Mononuclear cell (primary cell): ENCODE results near the gene SIGLEC15. TPM values are rescaled to one million over a fixed set of nuclear protein-coding genes. Genes with fewer than 3 reads are reported as not detected.
"Not testable (repeated sequence)": the region's sequence is repeated elsewhere in the genome, so short reads cannot be mapped to it uniquely, and the experiment has no call there.

Experiments
- H3K27me3 ChIP-seq: 2 replicates; pipeline ENCODE4 v1.6.0; 2011; ENCODE audit warnings: low read length, control low read depth; ENCODE audit not compliant: insufficient read depth
- H3K4me1 ChIP-seq: 2 replicates; pipeline ENCODE4 v1.5.1; 2011; ENCODE audit warnings: mild to moderate bottlenecking, low read length, control low read depth; ENCODE audit not compliant: insufficient read depth
- H3K4me3 ChIP-seq: 2 replicates; pipeline ENCODE4 v1.5.1; 2011; ENCODE audit warnings: mild to moderate bottlenecking, low read length, moderate library complexity
- H3K9me3 ChIP-seq: 2 replicates; pipeline ENCODE4 v1.5.1; 2011; ENCODE audit warnings: low read depth, mild to moderate bottlenecking, control low read depth, low read length
- total RNA-seq: library from RNA; depleted of rRNA; stranded (reverse); fragments of >200 nt; gene quantifications from one replicate; pipeline ENCODE4 v1.2.3, GENCODE V29; 2012

SIGLEC15 gene
- total RNA-seq, 1 donor = 0.42 TPM

DNA sequence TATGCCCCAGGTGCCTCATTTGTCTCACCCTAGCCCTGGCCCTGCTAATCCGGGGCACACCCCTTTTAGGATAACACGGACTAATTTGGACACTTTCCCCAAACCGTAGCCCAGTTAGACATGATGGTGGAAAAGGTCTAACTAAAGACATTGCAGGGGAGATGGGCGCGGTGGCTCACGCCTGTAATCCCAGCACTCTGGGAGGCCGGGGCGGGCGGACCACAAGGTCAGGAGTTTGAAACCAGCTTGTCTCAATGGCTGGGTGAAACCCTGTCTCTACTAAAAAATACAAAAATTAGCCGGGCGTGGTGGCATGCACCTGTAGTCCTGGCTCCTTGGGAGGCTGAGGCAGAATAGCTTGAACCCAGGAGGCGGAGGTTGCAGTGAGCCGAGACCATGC is 23.2 kb downstream of the SIGLEC15 start:
- not testable (repeated sequence) for H3K27me3 ChIP-seq, H3K4me3 ChIP-seq, H3K4me1 ChIP-seq, H3K9me3 ChIP-seq

DNA sequence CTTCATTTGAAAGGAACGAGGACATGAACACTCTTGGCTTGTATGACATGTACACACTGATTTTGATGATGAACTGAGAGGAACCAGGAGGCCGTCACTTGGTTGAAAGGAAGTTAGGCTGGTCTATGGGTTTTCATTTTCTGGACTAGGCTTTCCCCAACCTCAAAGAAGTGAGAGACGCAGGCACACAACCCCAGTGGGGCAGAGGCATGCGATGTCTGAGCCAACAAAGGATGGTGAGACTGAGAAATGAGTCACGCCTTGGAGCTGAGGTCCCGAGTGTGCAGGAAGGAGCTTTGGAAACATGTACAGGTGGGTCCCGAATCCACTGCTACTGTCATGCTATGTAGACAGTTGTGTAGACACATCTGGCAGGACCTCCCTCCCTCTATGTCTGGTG is 24.1 kb downstream of the SIGLEC15 start:
- Histone ChIP-seq H3K4me3 (no peak overlapping the region), H3K4me1 (no peaks in the 10 kb centered on the region), H3K27me3 (no peaks in the 10 kb centered on the region), H3K9me3 (no peaks in the 10 kb centered on the region)

DNA sequence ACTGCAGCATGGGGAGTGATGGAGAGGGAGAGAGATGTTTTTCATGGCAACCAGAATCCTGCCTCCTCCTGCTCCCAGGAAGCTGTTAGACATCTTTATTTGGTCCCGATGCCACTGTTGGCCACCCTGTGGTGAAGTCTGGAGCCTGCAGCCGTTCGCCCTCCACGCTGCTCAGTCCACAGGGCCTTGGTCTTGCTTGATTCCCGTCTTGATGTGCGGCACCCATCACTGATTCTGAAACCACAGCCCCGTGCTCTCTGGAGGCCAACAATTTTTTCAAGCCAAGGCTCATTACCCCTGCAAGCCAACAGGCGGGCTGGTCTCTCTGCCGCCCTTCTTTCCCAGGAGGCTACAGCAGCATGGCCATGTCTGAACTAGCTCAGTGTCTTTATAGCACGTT is 24.5 kb downstream of the SIGLEC15 start:
- Histone ChIP-seq H3K9me3 (no peaks in the 10 kb centered on the region), H3K4me1 (no peaks in the 10 kb centered on the region), H3K4me3 (no peak overlapping the region), H3K27me3 (no peaks in the 10 kb centered on the region)

DNA sequence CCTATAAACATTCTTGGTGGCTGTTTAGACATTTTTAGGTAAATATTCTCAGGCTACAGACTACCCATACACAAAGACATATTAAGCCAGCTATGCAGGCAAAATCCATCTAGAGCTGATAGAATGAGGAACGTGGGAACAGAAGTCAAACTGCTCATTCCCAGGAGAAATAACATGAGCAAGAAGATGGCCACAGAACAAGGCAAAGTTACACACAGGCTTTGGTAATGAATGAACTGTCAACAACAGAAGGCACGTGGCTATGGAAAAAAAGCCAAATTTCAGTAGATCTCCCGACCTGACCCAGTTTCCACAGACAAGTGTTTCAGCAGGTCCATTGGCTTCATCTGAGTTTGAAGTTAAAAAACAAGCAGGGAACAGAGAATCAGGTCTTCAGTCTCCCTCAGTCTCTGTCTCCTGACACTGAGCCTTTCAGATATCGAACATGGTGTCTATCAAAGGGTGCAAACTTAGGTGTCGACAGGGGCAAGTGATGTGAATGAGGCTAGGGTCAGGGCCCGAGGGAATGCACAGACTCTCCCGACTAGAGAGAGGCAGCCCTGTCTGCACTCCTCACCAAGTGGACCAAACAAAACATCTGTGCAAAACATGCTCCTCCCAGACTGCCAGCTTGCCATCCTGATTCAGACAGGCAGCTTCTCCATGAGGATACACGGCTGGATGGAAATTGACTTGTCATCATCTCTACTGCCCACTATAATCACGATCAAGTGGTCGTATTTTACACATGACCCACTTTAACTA is 25.9 kb downstream of the SIGLEC15 start:
- Histone ChIP-seq H3K4me3 (no peak overlapping the region), H3K4me1 (no peaks in the 10 kb centered on the region), H3K9me3 (no peaks in the 10 kb centered on the region), H3K27me3 (no peaks in the 10 kb centered on the region)

DNA sequence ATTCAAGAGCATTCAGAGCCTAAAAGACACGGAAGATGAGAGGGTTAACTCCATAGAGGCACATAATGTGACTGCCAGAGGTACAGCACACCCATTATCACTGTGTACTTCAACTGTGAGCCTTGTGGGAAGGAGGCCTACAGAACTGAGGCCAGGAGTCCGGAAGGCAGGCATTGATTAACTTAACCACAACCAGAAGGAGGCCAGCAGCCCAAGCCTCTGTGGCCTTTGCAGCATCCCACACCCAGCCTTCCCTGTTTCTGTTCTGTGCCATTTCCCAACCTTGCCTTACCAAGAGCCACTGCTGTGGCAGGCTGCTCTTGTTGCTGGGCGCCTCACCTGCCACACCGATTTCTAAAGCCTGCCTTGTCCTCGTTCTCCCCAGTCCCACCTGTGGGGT is 27.2 kb downstream of the SIGLEC15 start:
- H3K4me1 ChIP-seq = no peaks in the 10 kb centered on the region
- H3K27me3 ChIP-seq = no peaks in the 10 kb centered on the region
- no peaks in the 10 kb centered on the region for H3K9me3 ChIP-seq
- H3K4me3 ChIP-seq = no peak overlapping the region

DNA sequence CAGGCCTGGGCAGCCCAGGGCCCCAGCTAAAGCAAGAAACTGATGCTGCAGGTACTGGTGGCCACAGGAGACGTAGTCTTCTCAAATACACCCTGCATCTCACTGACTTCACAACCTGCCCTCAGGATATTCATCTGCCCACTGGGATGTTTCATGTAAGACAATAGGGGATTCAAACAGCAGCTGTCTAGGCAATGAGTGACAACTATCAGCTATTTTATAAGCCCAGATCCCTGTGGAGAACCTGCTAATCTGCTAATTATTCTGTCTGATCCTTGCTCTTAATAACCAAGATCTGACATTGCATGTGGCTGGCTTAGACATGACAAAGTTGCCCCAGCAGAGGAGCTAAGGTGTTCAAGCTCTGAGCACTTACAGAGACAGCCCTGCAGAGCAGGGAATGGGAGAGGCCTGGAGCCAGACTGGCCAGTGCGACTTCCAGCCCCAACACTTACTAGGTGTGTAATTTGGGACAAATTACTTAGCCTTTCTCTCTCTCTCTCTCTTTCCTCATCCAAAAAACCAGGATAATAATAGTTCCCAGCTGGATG is 28.6 kb downstream of the SIGLEC15 start:
- Histone ChIP-seq H3K9me3 (no peaks in the 10 kb centered on the region), H3K4me1 (no peaks in the 10 kb centered on the region), H3K4me3 (no peak overlapping the region), H3K27me3 (no peaks in the 10 kb centered on the region)

DNA sequence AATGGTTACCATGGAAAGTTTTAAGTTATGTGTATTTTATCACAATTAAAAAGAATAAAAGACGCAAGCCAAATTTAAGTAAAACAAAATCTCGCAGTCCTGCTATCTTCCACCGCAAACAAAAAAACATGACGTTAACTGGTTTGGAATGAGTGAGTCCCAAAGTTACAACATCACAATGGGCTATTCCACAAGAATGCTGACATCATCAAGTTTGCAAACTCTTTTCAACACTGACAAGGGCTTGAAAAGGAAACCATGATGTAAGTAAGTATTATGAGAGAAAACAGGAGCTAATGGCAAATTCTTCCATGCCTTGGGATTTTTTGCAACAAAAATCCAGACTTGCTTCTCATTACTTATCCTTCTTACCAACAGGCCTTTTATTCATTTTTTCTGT is 31.1 kb downstream of the SIGLEC15 start:
- no peaks in the 10 kb centered on the region for H3K27me3 ChIP-seq
- no peak overlapping the region for H3K4me3 ChIP-seq
- H3K9me3 ChIP-seq = no peaks in the 10 kb centered on the region
- H3K4me1 ChIP-seq = no peaks in the 10 kb centered on the region

DNA sequence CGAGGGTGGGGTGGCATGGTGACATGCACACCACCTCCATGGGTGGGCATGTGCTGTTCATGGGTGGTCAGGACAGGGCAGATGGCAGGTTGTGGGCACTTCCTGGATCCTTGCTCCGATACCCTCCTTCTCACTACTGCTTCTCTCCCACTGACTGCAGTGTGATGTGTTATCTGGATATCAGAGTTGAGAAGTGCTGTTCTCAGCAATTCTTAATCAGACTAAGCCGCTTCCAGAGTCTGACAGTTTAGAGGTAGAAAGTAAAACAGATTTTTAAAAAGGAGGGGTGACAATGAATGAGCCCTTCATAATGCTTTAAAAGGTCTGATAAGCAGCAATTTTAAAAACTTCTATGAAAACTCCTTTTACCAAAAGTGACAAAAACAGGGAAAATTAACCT is 33.9 kb downstream of the SIGLEC15 start:
- Histone ChIP-seq H3K4me1 (no peaks in the 10 kb centered on the region), H3K27me3 (no peaks in the 10 kb centered on the region), H3K4me3 (no peak overlapping the region), H3K9me3 (no peaks in the 10 kb centered on the region)

DNA sequence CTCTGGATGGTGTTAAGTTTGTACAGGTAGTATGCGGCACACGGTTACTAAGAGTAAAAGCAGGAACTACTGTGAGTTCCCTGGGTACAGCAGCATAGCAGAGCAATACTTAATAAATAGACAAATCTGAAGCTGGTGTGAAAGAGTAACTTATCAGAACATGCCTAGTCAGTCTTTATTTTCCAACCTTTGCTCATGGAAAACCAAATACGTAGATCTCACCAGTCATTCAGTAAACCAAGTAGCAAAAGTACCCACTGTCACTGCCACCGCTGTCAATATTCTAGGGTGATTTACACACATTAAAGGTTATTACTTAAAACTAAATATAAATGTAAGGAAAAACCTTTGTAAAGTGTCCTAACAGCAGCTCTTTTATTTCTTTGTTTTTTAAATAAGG is 35.0 kb downstream of the SIGLEC15 start:
- no peaks in the 10 kb centered on the region for H3K27me3 ChIP-seq
- H3K4me3 ChIP-seq = no peak overlapping the region
- H3K9me3 ChIP-seq = no peaks in the 10 kb centered on the region
- no peaks in the 10 kb centered on the region for H3K4me1 ChIP-seq

DNA sequence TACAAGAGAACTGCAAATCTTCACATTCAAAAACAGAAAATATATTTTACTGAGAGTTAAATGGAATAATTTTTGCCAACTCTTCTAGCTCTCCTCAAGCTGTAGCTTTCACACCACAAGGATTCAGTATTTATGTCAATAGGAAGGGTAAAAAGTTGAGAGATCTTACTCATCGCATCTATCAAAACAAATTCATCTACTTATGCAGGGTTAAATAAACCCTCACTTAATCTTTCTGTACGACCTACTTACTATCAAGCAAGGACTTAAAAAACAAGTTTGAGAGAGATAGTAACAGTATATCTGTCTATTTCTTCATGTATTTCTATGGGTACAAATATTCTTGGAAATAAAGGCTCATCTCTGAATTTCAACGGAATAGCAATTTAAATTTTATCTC is 35.5 kb downstream of the SIGLEC15 start:
- H3K4me3 ChIP-seq = no peak overlapping the region
- no peaks in the 10 kb centered on the region for H3K9me3 ChIP-seq
- no peaks in the 10 kb centered on the region for H3K27me3 ChIP-seq
- H3K4me1 ChIP-seq = no peaks in the 10 kb centered on the region

DNA sequence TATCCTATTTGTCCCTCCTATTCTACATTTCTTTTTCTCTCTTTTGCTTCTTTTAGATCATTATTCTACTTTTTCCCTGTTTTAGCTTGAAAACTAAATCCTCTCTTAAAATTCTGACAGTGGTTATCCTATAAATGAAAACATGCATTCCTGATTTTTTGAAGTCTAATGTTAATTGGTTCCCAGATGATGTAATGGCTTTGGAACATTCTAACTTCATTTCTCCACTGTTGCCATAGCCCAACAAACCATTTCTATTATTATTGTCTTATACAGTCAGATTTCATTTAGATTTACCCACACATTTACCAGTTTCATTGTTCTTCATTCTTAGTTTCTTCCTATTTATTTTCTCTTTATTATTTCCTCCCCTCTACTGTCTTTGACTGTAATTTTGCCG is 36.5 kb downstream of the SIGLEC15 start:
- H3K4me1 ChIP-seq = no peaks in the 10 kb centered on the region
- H3K9me3 ChIP-seq = no peaks in the 10 kb centered on the region
- H3K4me3 ChIP-seq = no peak overlapping the region
- no peaks in the 10 kb centered on the region for H3K27me3 ChIP-seq

DNA sequence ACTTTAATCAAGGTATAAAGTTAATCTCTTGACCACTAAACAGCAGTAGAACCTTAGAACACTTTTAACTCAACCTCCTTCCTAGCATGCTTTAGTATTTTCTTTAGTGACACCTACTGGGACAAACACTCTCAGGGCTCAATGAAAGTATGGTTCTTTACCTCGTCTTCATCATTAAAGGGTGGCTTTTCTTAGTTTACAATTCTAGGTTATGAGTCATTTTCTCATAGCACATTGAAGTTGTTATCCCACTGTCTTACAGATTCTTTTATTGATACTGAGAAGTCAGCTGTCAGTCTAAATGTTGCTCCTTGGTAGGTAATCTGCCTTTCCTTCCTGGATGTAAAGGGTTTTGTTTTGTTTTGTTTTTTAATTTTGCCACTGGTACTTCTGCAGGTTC is 38.0 kb downstream of the SIGLEC15 start:
- no peaks in the 10 kb centered on the region for H3K27me3 ChIP-seq
- no peak overlapping the region for H3K4me3 ChIP-seq
- no peaks in the 10 kb centered on the region for H3K4me1 ChIP-seq
- no peaks in the 10 kb centered on the region for H3K9me3 ChIP-seq

DNA sequence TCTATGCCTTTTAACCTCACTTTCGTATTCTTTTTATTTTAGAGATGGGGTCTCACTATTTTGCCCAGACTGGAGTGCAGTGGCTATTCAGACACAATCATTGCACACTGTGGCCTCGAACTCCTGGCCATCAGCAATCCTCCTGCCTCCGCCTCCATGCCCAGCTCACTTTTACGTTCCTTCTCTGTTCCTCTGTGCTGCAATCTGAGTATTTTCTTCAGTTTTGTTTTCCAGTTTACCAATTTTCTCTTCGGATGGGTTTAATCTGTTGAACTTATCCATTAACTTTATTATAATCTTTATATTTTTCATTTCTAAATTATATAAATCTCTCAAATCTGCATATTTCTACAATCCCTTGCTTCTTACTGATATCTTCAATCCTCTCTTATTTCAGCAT is 38.6 kb downstream of the SIGLEC15 start:
- Histone ChIP-seq H3K27me3 (no peaks in the 10 kb centered on the region), H3K9me3 (no peaks in the 10 kb centered on the region), H3K4me1 (no peaks in the 10 kb centered on the region), H3K4me3 (no peak overlapping the region)

DNA sequence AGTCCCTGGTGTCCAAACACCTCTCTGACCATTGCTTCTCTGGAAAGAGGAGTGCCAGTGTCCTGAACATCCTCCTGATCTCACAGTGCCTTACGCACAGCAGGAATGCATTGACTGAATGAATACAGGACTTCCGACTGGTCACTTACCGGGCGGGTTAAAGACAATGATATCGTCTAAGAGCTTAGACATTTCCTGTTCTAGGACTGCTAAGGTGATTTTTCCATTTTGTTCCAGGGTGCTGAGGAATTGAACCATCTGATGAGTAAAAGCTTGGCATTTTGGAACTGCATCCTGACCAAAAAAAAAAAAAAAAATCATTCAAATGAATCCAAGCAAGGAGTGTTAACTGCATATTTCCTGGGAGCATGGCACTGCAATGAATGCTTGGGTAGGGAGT is 40.0 kb downstream of the SIGLEC15 start:
- Histone ChIP-seq H3K4me3 (no peak overlapping the region), H3K4me1 (no peaks in the 10 kb centered on the region), H3K27me3 (no peaks in the 10 kb centered on the region), H3K9me3 (no peaks in the 10 kb centered on the region)

DNA sequence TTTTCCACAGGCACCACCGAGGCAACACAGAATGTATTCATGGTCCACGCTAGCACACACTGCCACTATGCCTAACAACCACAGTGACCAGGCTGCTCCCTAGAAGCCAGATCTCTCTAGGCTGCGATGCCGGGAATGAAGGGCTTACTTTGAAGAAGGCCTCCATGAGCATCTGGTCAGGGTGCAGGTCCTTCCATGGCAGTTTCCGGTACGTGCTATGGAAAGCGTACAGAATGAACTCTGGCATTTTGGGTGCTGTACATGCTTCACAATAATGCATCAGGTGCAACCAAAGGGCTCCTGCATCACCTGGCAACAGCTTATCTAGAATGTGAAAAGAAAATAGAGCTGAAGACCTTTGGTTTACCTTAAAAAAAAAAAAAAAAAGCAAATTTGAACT is 44.9 kb downstream of the SIGLEC15 start:
- no peak overlapping the region for H3K4me3 ChIP-seq
- H3K27me3 ChIP-seq = no peaks in the 10 kb centered on the region
- peaks cover 5% of the 10 kb centered on the region for H3K4me1 ChIP-seq
- H3K9me3 ChIP-seq = no peaks in the 10 kb centered on the region

DNA sequence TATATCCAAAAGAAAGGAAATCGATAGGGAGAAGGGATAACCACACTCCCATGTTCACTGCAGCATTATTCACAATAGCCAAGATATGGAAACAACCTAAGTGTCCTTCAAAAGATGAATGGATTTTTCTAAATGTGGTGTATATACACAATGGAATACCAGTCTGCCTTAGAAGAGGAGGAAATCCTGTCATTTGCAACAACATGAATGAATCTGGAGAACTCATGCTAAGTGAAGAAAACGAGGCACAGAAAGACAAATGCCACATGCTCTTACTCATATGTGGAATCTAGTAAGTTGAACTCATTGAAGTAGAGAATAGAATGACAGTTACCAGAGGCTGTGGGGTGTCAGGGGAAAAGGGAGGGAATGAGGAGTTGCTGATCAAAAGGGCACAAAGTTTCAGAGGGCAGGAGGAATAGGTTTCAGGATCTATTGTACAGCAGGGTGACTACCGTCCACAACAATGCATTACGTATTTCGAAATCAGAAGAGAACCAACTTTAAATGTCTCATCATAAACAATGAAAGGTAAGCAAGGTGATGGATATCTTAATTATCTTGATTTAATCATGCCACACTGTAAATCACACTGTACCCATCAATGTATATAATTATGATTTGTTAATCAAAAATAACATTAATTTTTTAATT is 46.1 kb downstream of the SIGLEC15 start:
- H3K4me3 ChIP-seq = no peak overlapping the region
- no peaks in the 10 kb centered on the region for H3K9me3 ChIP-seq
- no peaks in the 10 kb centered on the region for H3K27me3 ChIP-seq
- H3K4me1 ChIP-seq = peaks cover 5% of the 10 kb centered on the region
